Central memory CD8-positive, alpha-beta T cell (primary cell): ENCODE measurements around the gene MRPL20.
"Not testable (repeated sequence)": the region's sequence is repeated elsewhere in the genome, so short reads cannot be mapped to it uniquely, and the experiment has no call there.

Source experiments
- ATAC-seq: fragments of 150-1000 bp; cut with Tn5 transposase; replicated peaks from 2 replicates; pipeline ENCODE4 v1.10.0; 2022; ENCODE audit warnings: mild to moderate bottlenecking, moderate FRiP score, moderate number of reproducible peaks; ENCODE audit not compliant: poor library complexity, severe bottlenecking; ENCODE audit errors: extremely low read depth
- DNase-seq, 2 donors: peaks; one replicate each; pipeline ENCODE4 v3.0.0; 2021; ENCODE audit warnings: low spot score in 2 of 2
- H3K27ac Mint-ChIP-seq: one replicate; pipeline ENCODE4 v1.8.0; 2022; ENCODE audit warnings: low read depth, mild to moderate bottlenecking, moderate library complexity, mixed read lengths
- H3K27me3 Mint-ChIP-seq: one replicate; pipeline ENCODE4 v1.8.0; 2022; ENCODE audit warnings: mixed read lengths
- H3K36me3 Mint-ChIP-seq: one replicate; pipeline ENCODE4 v1.8.0; 2022; ENCODE audit warnings: mild to moderate bottlenecking, moderate library complexity, mixed read lengths; ENCODE audit not compliant: insufficient read depth
- H3K4me1 Mint-ChIP-seq: one replicate; pipeline ENCODE4 v1.8.0; 2022; ENCODE audit warnings: mixed read lengths
- H3K4me3 Mint-ChIP-seq: one replicate; pipeline ENCODE4 v1.8.0; 2022; ENCODE audit warnings: mild to moderate bottlenecking, moderate library complexity, mixed read lengths
- H3K9me3 Mint-ChIP-seq: one replicate; pipeline ENCODE4 v1.8.0; 2022; ENCODE audit warnings: mixed read lengths

The MRPL20 gene

DNA sequence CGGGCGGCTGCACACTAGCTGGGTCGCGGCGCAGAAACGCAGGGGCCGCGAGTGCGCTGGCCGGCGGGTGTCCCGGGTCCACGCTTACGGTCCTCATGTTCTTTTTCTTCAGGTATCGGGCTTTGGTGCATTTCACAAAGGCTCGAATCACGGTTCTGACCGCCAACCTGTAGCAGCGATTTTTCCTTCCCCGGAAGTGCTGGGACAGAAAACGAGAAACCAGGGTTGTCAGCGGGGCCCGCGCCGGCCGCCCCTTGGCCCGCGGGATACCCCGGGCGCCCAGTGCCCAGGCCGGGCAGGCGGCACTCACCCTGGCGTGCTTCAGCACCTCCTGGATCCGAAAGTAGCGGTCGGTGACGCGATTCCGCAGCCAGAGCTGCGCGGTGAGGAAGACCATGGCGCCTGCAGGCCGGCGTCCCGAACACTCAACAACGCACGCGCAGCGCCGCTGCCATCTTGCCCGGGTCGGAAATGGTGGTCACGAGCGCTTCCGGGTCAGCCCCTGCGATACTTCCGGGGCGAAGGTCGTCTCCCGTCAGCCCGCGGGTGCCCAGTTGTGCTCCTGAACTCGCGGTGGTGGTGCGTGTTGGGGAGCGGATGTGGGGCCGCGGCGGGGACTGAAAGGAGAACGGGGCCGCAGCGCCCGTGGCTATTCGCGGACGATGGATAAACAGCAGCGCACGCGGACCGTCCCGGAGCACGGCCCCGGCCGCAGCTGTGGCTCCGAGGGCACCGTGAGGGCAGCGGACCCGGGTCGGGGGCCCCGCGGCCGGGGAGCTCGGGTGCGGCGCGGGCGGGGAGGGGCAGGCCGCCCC lies at the start of gene MRPL20:
TSS of gene MRPL20 (minus strand) at position 473 of the 815 bp plus-strand sequence. CDS start at position 397, 76 bp downstream.
- ATAC-seq (peak; percentile 96), DNase-seq (peak; percentile 90 to 91)
- Mint-ChIP-seq H3K4me3 (peak within 1 kb of the TSS; percentile 90), H3K27me3 (no peaks in the 10 kb centered on the region), H3K4me1 (peaks cover 23% of the 10 kb centered on the region), H3K27ac (peak within 1 kb of the TSS; percentile 92), H3K9me3 (no peaks in the 10 kb centered on the region), H3K36me3 (peaks cover 44% of the 10 kb centered on the region)

DNA sequence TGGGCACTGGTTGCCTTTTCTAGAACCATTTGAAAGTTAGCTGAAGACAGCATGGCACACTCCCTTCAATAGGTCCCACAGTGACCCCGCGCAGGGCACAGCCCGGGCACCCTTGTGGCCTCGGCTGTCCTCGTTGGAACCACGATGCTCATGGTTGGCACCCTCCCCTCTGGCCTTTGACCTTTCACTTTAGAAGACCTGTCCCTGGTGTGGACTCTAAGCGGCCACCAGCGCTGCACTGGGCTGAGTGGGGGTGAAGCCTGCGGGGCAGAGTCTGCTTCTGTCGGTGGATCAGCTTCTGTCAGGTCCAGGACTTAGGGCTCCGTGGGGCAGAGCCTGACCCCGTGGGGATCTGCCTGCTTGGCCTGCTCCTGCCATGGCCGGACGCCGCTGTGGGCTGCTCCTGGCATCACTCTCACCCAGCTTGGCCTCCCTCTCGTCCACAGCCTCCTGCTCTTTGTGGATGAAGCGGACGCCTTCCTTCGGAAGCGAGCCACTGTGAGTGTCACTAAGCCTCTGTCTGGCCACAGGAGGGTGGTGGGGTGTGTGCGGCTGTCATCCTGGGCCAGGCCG lies 49.7 kb upstream of the MRPL20 start:
- not testable (repeated sequence) for DNase-seq, H3K4me3 Mint-ChIP-seq, H3K27me3 Mint-ChIP-seq, H3K4me1 Mint-ChIP-seq, H3K27ac Mint-ChIP-seq, H3K9me3 Mint-ChIP-seq, ATAC-seq, H3K36me3 Mint-ChIP-seq

DNA sequence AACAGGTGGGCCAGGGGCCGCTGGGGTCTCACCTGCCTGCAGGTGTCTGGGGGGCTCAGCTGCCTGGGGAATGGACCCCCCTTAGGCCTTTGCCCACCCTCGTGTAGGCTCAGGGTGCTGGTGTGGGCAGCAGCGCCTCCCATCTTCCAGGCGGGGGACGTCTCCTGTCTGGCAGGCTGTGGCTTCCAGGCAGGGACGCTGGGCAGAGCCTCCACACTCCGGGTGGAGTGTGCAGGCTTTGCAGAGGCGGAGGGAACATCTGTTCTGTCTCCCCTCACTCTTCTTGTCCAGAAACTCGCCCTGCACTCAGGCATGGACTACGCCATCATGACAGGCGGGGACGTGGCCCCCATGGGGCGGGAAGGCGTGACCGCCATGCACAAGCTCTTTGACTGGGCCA lies 48.8 kb upstream of the MRPL20 start:
- H3K4me3 Mint-ChIP-seq, H3K27ac Mint-ChIP-seq, H3K4me1 Mint-ChIP-seq, H3K36me3 Mint-ChIP-seq, H3K27me3 Mint-ChIP-seq, H3K9me3 Mint-ChIP-seq, ATAC-seq, DNase-seq: not testable (repeated sequence)

DNA sequence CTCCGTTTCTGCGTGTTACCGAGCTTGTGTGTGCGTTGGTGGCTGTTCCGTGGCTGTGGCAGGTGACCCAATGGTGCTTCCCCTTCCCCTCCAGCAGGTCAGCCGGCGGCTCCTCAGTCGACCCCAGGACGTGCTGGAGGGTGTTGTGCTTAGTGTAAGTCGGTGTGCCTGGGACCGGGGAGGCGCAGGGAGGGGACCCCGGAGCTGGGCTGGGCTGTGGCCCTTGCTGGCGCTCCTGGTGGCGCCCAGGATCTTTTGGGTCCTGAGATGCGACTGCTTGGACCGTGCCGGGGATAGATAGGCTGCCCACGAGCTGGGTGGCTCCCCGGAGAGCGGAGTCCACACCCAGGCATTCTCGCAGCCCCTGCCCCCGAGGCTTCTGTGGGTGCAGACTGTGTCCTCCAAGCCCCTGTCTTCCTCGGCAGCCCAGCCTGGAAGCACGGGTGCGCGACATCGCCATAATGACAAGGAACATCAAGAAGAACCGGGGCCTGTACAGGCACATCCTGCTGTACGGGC lies 48.3 kb upstream of the MRPL20 start:
- Mint-ChIP-seq H3K4me1 (no peaks in the 10 kb centered on the region), H3K9me3 (no peaks in the 10 kb centered on the region)

DNA sequence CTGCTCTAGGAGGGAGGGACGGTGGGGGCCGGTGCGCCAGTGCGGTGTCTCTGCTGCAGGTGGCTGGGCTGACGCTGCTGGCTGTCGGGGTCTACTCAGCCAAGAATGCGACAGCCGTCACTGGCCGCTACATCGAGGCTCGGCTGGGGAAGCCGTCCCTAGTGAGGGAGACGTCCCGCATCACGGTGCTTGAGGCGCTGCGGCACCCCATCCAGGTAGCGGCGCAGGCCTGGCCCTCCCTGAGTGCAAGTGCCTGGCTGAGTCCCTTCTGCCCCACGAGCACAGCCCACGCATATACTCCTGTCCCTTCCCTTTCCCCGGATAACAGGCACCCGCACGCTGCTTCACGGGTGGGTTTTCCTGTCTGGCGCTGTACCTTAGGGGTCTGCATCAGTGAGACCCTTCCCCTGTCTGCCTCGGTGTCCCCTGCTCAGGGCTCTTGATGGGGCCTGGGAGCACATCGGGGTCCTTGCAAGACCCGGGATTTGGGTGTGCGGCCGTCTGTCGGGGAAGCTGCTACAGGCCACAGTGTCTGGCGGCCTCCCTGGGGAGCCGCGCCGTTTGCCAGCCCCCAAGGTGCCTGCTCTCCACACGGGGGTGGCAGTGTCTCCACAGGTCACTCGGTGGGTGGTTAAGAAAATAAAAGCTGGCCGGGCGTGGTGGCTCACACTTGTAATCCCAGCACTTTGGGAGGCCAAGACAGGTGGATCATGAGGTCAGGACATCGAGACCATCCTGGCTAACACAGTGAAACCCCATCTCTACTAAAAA lies 47.4 kb upstream of the MRPL20 start:
- H3K27me3 Mint-ChIP-seq, H3K4me3 Mint-ChIP-seq, H3K4me1 Mint-ChIP-seq, H3K9me3 Mint-ChIP-seq, H3K36me3 Mint-ChIP-seq, ATAC-seq, DNase-seq, H3K27ac Mint-ChIP-seq: not testable (repeated sequence)

More for the DNA sequence above, 48.3 kb upstream of the MRPL20 start:
- Mint-ChIP-seq H3K36me3 (no peaks in the 10 kb centered on the region), H3K27ac (no peak overlapping the region), H3K4me3 (no peak overlapping the region), H3K27me3 (no peaks in the 10 kb centered on the region)
- DNase-seq (no peak), ATAC-seq (no peak)

DNA sequence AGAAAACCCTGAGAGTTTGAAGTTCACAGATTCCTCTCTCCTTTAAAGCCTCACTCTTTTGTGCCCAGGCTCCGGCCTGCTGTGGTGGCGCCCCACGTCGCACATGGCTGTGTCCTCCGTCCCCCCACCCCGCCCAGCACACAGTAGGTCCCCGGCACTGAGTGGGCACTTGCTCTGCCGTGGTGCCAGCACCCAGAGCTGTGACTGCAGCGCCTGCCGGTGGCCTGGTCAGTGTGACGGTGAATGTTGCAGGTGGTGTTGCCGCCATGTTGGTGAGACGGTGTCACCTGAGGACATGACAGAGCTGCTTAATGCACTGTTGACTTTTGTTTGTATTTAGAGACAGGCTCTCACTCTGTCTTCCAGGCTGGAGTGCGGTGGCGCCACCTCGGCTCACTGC lies 45.8 kb upstream of the MRPL20 start:
- Mint-ChIP-seq H3K9me3 (no peaks in the 10 kb centered on the region), H3K27ac (no peak overlapping the region), H3K36me3 (no peaks in the 10 kb centered on the region), H3K27me3 (no peaks in the 10 kb centered on the region), H3K4me1 (no peaks in the 10 kb centered on the region), H3K4me3 (no peak overlapping the region)
- ATAC-seq (no peak), DNase-seq (no peak)

DNA sequence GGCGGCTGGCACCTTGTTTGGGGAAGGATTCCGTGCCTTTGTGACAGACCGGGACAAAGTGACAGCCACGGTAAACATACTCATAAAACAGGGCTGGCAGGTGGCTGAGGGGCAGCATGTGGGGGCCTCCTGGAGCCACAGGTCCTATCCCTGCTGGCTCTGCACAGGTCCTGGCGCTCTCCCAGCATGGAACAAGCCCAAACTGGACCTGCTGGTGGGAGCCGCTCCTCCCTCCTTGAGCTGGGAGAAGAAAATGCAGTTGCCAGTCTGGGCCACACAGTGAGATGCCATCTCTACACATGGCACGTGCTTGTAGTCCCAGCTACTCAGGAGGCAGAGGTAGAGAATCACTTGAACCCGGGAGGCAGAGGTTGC lies 45.3 kb upstream of the MRPL20 start:
- H3K9me3 Mint-ChIP-seq, H3K27ac Mint-ChIP-seq, DNase-seq, H3K4me1 Mint-ChIP-seq, ATAC-seq, H3K36me3 Mint-ChIP-seq, H3K4me3 Mint-ChIP-seq, H3K27me3 Mint-ChIP-seq: not testable (repeated sequence)

DNA sequence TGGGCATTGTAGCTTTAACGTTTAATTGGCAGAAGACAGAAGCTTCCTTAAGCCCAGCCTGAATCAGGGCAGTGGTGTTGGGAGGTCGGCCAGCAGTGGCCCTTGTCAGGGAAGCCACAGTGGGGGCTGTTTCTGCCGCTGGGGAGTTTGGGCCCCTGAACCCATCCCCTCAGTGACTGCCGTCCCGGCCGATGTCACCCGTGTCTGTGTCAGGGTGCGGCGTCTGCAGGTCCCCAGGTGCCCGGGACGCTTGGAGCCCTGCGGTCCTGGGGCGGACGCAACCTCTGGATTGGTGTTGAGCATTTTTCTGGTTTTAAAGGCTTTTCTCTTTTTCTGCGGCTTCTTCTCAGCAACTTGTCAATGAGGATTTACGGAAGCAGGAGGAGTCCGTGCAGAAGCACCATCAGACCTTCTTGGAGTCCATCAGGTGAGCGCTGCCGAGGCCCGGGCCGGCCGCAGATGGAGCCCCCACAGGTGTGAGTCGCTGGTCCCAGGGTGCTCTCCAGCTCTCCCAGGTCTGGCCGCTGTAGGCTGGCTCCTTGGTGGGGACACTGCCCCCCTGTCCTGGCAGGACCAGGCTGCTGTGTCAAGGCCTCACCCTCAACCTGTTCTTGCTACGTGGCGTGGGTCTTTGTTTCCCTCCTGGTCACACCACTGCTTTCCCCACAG lies 44.7 kb upstream of the MRPL20 start:
- DNase-seq = no peak
- H3K27ac Mint-ChIP-seq = no peak overlapping the region
- H3K36me3 Mint-ChIP-seq = no peaks in the 10 kb centered on the region
- H3K9me3 Mint-ChIP-seq = no peaks in the 10 kb centered on the region
- ATAC-seq = no peak
- H3K27me3 Mint-ChIP-seq = no peaks in the 10 kb centered on the region
- H3K4me3 Mint-ChIP-seq = no peak overlapping the region
- no peaks in the 10 kb centered on the region for H3K4me1 Mint-ChIP-seq

DNA sequence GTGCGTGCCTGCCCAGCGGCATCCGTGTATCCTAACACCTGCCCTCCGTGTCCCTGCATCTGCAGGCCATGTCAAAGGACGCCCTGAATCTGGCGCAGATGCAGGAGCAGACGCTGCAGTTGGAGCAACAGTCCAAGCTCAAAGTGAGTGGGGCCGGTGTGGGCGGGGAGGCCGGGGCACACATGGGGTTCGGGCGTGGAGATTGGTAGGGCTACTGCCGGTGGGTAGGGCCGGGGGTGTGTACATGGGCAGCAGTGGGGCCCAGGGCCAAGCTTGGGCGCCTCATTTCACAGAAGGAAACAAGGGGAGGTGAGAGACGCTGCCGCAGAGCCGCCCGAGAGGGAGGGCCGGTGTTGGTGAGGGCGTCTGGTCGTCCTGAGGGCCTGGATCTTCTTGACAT lies 43.5 kb upstream of the MRPL20 start:
- not testable (repeated sequence) for H3K4me1 Mint-ChIP-seq, H3K36me3 Mint-ChIP-seq, ATAC-seq, H3K9me3 Mint-ChIP-seq, DNase-seq, H3K4me3 Mint-ChIP-seq, H3K27me3 Mint-ChIP-seq, H3K27ac Mint-ChIP-seq

DNA sequence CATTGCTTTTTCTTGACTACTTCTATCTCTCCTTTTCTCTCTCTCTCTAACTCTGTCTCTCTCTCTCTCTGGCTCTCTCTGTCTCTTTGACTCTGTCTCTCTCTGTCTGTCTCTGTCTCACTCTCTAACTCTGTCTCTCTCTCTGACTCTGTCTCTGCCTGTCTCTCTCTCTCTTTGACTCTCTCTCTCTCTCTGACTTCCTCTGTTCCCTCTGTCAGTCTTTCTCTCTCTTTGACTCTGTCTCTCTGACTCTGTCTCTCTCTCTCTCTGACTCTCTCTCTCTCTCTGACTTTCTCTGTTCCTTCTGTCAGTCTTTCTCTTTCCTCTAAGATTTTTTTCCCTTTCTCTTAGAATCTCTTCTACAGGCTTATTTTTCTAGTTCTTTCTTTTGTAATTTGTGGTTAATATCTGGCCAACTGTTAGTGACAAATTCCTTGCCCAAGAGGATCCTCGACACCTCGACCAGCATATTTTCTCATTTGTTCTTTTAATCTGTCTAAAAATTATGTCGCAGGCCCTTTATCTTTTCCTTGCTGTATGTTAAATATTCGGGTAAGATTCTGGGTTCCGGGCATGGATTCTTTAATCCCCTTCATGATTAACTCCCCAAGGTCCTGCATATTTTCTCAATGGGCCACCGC lies 42.1 kb upstream of the MRPL20 start, which contains the start of gene ATAD3C:
TSS of gene ATAD3C (plus strand) at position 591 of the 641 bp plus-strand sequence. CDS start 995 bp downstream, outside the sequence.
- ATAC-seq = no peak
- Mint-ChIP-seq H3K27ac (no peak within 1 kb of the TSS), H3K9me3 (no peaks in the 10 kb centered on the region), H3K4me1 (no peaks in the 10 kb centered on the region), H3K4me3 (no peak within 1 kb of the TSS), H3K27me3 (no peaks in the 10 kb centered on the region), H3K36me3 (no peaks in the 10 kb centered on the region)
- DNase-seq = no peak

DNA sequence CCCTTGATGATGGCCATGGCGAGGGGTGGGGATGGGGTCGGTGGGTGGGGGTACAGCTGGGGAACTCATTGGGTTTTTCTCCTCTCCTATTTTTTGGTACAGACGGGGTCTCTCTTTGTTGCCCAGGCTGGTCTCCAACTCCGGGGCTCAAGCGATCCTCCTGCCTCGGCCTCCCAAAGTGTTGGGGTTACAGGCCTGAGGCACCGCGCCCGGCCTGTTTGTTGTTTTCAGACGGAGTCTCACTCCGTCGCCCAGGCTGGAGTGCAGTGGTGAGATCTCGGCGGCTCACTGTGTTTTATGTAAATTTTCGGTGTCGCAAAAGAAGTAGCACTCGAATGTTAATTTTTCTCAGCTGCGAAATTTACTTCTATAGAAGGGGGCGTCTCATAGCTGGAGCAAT lies 39.5 kb upstream of the MRPL20 start:
- ATAC-seq, H3K4me1 Mint-ChIP-seq, DNase-seq, H3K27ac Mint-ChIP-seq, H3K36me3 Mint-ChIP-seq, H3K27me3 Mint-ChIP-seq, H3K4me3 Mint-ChIP-seq, H3K9me3 Mint-ChIP-seq: not testable (repeated sequence)
